ENCODE results near the gene PTPN1.
"Not testable (repeated sequence)": the region's sequence is repeated elsewhere in the genome, so short reads cannot be mapped to it uniquely, and the experiment has no call there.

PTPN1 gene

DNA sequence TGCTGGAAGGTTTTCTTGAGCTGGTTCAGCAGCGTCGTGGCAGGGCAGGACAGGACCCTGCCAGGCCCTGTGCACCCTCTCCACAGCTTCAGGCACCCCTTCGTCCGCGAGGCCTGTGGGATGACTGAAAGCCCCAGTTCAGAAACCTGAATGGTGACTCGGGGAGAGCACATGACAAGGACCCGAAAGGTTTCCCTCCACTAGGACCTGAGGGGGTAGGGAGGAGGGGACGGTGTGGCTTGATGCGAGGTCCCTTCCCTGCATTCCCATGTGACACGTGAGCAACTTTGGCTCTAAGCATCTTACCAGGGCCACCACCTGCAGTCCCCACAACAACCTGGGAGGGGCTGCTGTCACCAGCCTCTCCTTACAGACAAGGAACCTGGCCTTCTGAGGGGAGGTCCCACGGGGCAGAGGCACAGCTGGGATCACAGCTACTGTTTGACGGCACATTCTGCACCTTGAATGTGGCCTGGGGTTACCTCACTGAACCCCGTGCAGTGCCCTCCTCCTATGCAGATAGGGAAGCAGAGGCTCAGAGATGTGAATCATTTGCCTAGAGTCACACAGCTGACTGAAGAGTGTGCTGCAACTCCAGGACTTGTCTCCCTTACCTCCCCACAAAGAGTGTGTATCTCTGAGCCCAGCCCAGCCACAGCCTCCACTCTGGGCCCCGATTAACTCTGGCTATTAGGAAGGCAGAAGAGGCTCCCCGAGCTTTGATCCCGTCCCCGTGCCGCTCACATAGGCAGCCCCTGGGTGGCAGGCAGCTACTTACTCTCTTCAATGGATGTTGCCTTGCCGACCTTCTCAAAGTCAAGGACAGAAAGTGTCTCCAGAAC, 84.6 kb downstream of the PTPN1 start:
- TF ChIP-seq, protein P1, sequence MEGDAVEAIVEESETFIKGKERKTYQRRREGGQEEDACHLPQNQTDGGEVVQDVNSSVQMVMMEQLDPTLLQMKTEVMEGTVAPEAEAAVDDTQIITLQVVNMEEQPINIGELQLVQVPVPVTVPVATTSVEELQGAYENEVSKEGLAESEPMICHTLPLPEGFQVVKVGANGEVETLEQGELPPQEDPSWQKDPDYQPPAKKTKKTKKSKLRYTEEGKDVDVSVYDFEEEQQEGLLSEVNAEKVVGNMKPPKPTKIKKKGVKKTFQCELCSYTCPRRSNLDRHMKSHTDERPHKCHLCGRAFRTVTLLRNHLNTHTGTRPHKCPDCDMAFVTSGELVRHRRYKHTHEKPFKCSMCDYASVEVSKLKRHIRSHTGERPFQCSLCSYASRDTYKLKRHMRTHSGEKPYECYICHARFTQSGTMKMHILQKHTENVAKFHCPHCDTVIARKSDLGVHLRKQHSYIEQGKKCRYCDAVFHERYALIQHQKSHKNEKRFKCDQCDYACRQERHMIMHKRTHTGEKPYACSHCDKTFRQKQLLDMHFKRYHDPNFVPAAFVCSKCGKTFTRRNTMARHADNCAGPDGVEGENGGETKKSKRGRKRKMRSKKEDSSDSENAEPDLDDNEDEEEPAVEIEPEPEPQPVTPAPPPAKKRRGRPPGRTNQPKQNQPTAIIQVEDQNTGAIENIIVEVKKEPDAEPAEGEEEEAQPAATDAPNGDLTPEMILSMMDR (IDR thresholded peaks at IDR 0.05; ENCODE audit: low read depth, low read length): no peak

DNA sequence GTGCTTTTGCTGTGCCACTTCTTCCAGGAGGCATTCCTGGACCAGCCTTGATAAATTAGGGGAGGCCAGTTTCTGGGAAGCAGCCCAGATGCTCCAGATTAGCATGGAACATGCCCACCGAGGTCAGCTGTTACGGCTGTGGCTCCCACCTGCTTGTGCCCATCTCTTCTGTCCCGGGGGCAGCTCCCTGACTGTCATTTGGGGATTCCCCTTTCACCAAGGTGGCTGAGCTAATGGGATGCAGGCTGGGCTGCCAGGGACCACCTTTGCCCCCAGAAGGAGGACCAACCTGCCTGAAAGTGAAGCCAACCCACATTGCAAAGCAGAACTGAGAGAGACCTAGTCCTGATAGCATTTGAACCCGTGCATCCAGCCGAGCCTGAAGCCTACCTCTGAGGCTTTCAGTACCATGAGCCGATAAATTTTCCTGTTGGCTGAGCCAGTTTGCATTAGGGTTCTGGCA, 85.3 kb downstream of the PTPN1 start:
- TF ChIP-seq, protein P1 (IDR thresholded peaks at IDR 0.05; ENCODE audit: low read depth, low read length): no peak
- no peak overlapping the region for H3K4me3 ChIP-seq (ENCODE audit: low read depth, low read length)

More for the DNA sequence above, 84.6 kb downstream of the PTPN1 start:
- H3K4me3 ChIP-seq (ENCODE audit: low read depth, low read length): no peak overlapping the region

DNA sequence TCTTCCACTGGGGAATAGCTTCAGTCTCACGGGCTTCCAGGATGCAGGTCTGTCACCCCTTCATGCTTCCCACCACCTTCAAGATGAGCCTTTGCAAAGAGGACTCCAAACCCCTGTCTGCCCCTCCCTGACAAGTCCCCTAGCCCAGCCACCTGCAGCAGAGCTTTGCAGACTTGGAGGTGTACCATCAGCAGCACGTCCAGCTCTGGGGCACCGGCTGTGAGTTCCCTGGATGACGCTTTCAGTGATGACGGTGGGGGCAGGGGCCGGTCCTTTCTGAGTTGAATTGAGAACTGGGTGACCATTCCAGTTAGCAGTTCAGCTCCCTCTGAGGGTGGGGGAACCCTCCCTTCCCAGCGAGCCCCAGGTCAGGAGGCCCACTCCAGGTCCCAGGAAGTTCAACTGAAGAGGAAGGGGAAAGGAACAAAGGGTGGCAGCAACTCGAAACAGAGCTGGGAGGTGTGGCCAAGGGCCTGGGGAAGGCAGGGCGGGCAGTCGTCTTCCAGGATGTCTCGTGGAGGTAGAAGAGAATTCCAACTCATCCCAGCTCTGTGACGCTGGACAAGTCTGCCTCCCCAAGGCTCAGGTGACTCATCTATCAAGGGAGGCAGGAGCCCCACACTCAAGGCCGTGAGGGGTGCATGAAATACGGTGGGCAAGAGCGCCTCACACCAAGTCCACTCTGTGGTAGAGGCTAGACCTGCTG, 86.0 kb downstream of the PTPN1 start:
- TF ChIP-seq, protein P1 (IDR thresholded peaks at IDR 0.05; ENCODE audit: low read depth, low read length): no peak
- H3K4me3 ChIP-seq (ENCODE audit: low read depth, low read length): no peak overlapping the region

DNA sequence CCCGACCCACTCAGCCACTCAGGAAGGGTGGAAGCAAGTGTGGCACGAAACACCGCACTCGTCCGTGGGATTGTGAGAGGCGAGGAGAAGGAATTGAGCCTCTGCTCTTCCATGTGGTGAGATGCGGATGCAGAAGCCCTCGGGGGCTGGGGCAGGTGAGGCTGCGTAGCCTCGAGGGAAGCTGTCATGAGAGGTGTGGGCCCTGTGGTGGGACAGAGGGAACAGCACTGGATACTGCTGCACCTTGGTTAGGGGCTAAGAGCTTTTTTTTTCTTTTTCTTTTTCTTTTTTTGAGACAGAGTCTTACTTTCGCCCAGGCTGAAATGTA, 86.5 kb downstream of the PTPN1 start:
- no peak overlapping the region for H3K4me3 ChIP-seq (ENCODE audit: low read depth, low read length)
- TF ChIP-seq, protein P1 (IDR thresholded peaks at IDR 0.05; ENCODE audit: low read depth, low read length): no peak

DNA sequence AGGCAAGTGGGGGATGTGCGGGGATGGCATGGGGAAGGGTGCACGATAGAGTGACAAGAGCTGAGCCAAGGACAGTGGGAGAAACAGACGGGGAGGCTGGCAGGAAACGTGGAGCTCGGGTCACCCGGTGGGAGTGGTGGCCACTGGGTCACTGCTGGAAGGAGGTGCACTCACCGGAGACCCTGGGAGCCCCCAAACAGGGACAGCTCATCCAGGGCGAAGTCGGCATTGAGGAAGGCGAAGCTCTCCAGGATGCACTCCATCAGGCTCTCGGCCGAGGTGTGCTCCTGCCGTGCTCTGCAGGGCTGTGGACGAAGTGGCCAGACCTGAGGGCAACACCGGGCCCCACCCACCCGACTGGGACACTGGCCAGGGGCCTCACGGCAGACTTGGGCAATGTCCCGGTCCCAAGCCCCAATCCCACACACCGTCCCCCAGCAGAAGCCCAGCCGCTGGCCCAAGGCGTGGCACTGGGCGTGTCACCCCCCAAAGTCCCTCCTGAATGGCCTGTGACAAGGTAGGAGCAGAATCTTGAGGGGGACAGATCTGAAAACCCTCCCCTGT, 87.3 kb downstream of the PTPN1 start:
- H3K4me3 ChIP-seq (ENCODE audit: low read depth, low read length): no peak overlapping the region
- TF ChIP-seq, protein P1 (IDR thresholded peaks at IDR 0.05; ENCODE audit: low read depth, low read length): no peak

DNA sequence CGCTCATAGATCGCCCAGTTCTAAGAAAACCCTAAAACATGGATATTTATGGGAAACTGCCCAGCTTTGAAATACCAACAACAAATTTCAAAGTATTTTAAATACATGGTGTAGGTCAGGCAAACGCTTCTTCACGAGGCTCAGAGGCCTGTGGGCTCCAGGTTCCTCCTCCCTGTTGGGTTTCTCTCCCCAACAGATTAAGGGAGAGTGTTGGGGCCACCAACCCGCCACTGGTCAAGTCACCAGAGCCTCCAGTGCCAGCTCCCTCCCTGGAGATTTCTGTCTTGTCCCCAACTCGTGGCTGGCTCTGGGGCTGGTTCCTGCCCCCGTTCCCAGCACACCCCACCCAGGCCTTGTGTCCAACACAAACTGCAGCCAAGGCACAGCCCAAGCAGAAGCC, 87.9 kb downstream of the PTPN1 start:
- TF ChIP-seq, protein P1 (IDR thresholded peaks at IDR 0.05; ENCODE audit: low read depth, low read length): no peak
- H3K4me3 ChIP-seq (ENCODE audit: low read depth, low read length): no peak overlapping the region

DNA sequence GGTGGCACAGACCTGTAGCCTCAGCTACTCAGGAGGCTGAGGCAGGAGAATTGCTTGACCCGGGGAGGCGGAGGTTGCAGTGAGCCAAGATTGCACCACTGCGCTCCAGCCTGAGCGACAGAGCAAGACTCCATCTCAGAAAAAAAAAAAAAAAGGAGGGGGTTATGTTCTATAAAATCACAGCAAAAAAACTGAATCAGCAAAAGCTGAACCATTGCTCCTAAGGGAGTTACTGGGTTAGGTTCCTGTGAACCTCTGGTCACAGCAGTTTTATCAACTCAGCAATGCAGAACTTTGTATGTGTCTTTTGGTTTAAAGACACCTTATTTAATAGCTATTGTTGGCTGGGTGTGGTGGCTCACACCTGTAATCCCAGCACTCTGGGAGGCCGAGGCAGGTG, 88.6 kb downstream of the PTPN1 start:
- not testable (repeated sequence) for H3K4me3 ChIP-seq (ENCODE audit: low read depth, low read length)
